HepG2 (cell line): ENCODE results near the gene TCF12. TPM values are rescaled to one million over a fixed set of nuclear protein-coding genes. Genes with fewer than 3 reads are reported as not detected.

Experiments used
- CEBPB ChIP-seq: IDR thresholded peaks from 2 replicates; pipeline ENCODE4 v1.6.1; 2011; ENCODE audit warnings: low read depth, low read length, improper control_type of control experiment, borderline replicate concordance
- KLF6 ChIP-seq: IDR thresholded peaks from 2 replicates; pipeline ENCODE4 v1.8.0; 2016; ENCODE audit warnings: missing biosample characterization, missing genetic modification reagents
- PHB2 ChIP-seq: fragments of 450-650 bp; IDR thresholded peaks from 2 replicates; pipeline ENCODE4 v1.6.1; 2018; ENCODE audit not compliant: partially characterized antibody
- RAD21 ChIP-seq: fragments of 450-650 bp; formaldehyde crosslinking; IDR thresholded peaks from 2 replicates; pipeline ENCODE4 v1.5.0; 2020; ENCODE audit warnings: mild to moderate bottlenecking
- SIX4 ChIP-seq: sonication (generic); formaldehyde crosslinking; IDR thresholded peaks from 2 replicates; pipeline ENCODE4 v1.4.0; 2020; ENCODE audit warnings: missing genetic modification reagents
- STAG1 ChIP-seq: sonication (generic); formaldehyde crosslinking; IDR thresholded peaks from 2 replicates; pipeline ENCODE4 v1.4.0; 2020; ENCODE audit warnings: missing genetic modification reagents
- YY1 ChIP-seq: IDR thresholded peaks from 2 replicates; pipeline ENCODE4 v1.6.1; 2011; ENCODE audit warnings: low read length, low read depth, moderate library complexity, mild to moderate bottlenecking; ENCODE audit not compliant: insufficient read depth, insufficient replicate concordance
- ZNF205 ChIP-seq: IDR thresholded peaks from 2 replicates; pipeline ENCODE4 v1.6.1; 2018; ENCODE audit warnings: missing biosample characterization, missing genetic modification reagents
- ZNF234 ChIP-seq: sonication (generic); formaldehyde crosslinking; conservative IDR thresholded peaks from 2 replicates; pipeline ENCODE4 v1.5.1; 2020; ENCODE audit warnings: mild to moderate bottlenecking, missing genetic modification reagents
- ZNF569 ChIP-seq: sonication (generic); formaldehyde crosslinking; IDR thresholded peaks from 2 replicates; pipeline ENCODE4 v1.5.0; 2020; ENCODE audit warnings: mild to moderate bottlenecking, missing genetic modification reagents, moderate library complexity, borderline replicate concordance
- ZNF570 ChIP-seq: sonication (generic); formaldehyde crosslinking; IDR thresholded peaks from 2 replicates; pipeline ENCODE4 v1.4.0; 2020; ENCODE audit warnings: mild to moderate bottlenecking, missing genetic modification reagents, borderline replicate concordance
- ZSCAN22 ChIP-seq: sonication (generic); formaldehyde crosslinking; IDR thresholded peaks from 2 replicates; pipeline ENCODE4 v1.4.0; 2020; ENCODE audit warnings: mild to moderate bottlenecking, missing genetic modification reagents
- polyA plus RNA-seq, 8 experiments: library from polyadenylated mRNA; depleted of rRNA in 3 of 8; stranded (reverse) in 7 of 8; unstranded in 1 of 8; fragments of >200 nt; fragmentation: Illumina TruSeq in 4 of 8; extraction: Trizol in 4 of 8; gene quantifications; 2 replicates each; pipeline versions ENCODE4 v1.2.1 to v1.2.3, GENCODE V29; 2011 to 2016; ENCODE audit warnings: low read depth in 4 of 8, missing spikeins in 1 of 8, mixed read lengths in 1 of 8; ENCODE audit not compliant: insufficient read depth in 1 of 8
- total RNA-seq, 5 experiments: library from RNA; depleted of rRNA; stranded (reverse); fragments of >200 nt; fragmentation: Illumina TruSeq; extraction: Trizol; gene quantifications; 2 replicates each; pipeline ENCODE4 v1.2.3, GENCODE V29; 2016; ENCODE audit warnings: low read depth in 1 of 5
- TF ChIP-seq, protein P1 (sequence below): sonication (generic); formaldehyde crosslinking; IDR thresholded peaks from 2 replicates; pipeline ENCODE4 v1.5.0; 2020; ENCODE audit warnings: mild to moderate bottlenecking, missing genetic modification reagents, borderline replicate concordance
- TF ChIP-seq, protein P2 (sequence below): IDR thresholded peaks from 2 replicates; pipeline ENCODE4 v1.6.1; 2016; ENCODE audit warnings: low read depth
- TF ChIP-seq, protein P3 (sequence below): sonication (generic); formaldehyde crosslinking; IDR thresholded peaks from 2 replicates; pipeline ENCODE4 v1.4.0; 2020; ENCODE audit warnings: missing genetic modification reagents
- TF ChIP-seq, protein P4 (sequence below): sonication (generic); formaldehyde crosslinking; IDR thresholded peaks from 2 replicates; pipeline ENCODE4 v1.4.0; 2020; ENCODE audit warnings: missing genetic modification reagents, borderline replicate concordance

TCF12 gene
- total and polyA plus RNA-seq, 2 of the 13 experiments (the other 11 are each of a cell fraction or from before 2014, with no cell fraction given), result 48.6 to 51.1 TPM

DNA sequence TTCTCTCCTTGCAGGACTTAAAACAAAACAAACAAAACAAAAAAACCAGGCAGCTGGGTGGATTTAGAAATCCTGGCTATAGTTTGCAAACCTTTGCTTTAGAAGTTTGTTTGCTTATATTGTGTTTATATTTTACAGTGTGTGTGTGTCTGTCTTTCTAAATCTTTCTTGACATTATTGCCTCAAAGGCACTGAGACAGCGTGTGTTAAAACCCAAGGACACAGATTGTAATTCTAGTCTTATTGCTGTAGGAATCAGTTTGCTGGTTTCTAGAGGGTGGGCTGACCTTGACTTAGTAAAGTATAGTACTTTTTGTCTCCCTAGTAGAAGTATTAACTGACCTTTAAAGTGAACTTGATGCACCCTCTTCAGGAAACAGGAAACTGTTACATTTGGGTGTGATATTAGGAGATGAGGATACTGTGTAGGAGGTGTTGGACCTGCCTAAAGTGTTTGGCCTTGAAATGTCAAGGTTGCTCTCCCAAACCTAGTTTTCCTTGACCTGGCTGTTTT is 71.0 kb downstream of the TCF12 start (continued):
- TF ChIP-seq, protein P1, sequence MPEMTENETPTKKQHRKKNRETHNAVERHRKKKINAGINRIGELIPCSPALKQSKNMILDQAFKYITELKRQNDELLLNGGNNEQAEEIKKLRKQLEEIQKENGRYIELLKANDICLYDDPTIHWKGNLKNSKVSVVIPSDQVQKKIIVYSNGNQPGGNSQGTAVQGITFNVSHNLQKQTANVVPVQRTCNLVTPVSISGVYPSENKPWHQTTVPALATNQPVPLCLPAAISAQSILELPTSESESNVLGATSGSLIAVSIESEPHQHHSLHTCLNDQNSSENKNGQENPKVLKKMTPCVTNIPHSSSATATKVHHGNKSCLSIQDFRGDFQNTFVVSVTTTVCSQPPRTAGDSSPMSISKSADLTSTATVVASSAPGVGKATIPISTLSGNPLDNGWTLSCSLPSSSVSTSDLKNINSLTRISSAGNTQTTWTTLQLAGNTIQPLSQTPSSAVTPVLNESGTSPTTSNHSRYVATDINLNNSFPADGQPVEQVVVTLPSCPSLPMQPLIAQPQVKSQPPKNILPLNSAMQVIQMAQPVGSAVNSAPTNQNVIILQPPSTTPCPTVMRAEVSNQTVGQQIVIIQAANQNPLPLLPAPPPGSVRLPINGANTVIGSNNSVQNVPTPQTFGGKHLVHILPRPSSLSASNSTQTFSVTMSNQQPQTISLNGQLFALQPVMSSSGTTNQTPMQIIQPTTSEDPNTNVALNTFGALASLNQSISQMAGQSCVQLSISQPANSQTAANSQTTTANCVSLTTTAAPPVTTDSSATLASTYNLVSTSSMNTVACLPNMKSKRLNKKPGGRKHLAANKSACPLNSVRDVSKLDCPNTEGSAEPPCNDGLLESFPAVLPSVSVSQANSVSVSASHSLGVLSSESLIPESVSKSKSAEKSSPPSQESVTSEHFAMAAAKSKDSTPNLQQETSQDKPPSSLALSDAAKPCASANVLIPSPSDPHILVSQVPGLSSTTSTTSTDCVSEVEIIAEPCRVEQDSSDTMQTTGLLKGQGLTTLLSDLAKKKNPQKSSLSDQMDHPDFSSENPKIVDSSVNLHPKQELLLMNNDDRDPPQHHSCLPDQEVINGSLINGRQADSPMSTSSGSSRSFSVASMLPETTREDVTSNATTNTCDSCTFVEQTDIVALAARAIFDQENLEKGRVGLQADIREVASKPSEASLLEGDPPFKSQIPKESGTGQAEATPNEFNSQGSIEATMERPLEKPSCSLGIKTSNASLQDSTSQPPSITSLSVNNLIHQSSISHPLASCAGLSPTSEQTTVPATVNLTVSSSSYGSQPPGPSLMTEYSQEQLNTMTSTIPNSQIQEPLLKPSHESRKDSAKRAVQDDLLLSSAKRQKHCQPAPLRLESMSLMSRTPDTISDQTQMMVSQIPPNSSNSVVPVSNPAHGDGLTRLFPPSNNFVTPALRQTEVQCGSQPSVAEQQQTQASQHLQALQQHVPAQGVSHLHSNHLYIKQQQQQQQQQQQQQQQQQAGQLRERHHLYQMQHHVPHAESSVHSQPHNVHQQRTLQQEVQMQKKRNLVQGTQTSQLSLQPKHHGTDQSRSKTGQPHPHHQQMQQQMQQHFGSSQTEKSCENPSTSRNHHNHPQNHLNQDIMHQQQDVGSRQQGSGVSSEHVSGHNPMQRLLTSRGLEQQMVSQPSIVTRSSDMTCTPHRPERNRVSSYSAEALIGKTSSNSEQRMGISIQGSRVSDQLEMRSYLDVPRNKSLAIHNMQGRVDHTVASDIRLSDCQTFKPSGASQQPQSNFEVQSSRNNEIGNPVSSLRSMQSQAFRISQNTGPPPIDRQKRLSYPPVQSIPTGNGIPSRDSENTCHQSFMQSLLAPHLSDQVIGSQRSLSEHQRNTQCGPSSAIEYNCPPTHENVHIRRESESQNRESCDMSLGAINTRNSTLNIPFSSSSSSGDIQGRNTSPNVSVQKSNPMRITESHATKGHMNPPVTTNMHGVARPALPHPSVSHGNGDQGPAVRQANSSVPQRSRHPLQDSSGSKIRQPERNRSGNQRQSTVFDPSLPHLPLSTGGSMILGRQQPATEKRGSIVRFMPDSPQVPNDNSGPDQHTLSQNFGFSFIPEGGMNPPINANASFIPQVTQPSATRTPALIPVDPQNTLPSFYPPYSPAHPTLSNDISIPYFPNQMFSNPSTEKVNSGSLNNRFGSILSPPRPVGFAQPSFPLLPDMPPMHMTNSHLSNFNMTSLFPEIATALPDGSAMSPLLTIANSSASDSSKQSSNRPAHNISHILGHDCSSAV, result no peak
- TF ChIP-seq ZSCAN22 (CRISPR knock-in tag) (no peak), STAG1 (CRISPR knock-in tag) (peak; percentile 28; the same call in 1 of the 2 replicates), KLF6 (CRISPR knock-in tag) (no peak), PHB2 (no peak), ZNF205 (no peak), YY1 (no peak), SIX4 (CRISPR knock-in tag) (peak; percentile 47; the same call in 1 of the 2 replicates), CEBPB (peak; percentile 56; the same call in 1 of the 2 replicates), ZNF570 (CRISPR knock-in tag) (no peak), ZNF569 (CRISPR knock-in tag) (no peak), ZNF234 (no peak), RAD21 (CRISPR knock-in tag) (0 out of 2 replicates have a peak, but pooled peaks have one; percentile 14)
- TF ChIP-seq, protein P2, sequence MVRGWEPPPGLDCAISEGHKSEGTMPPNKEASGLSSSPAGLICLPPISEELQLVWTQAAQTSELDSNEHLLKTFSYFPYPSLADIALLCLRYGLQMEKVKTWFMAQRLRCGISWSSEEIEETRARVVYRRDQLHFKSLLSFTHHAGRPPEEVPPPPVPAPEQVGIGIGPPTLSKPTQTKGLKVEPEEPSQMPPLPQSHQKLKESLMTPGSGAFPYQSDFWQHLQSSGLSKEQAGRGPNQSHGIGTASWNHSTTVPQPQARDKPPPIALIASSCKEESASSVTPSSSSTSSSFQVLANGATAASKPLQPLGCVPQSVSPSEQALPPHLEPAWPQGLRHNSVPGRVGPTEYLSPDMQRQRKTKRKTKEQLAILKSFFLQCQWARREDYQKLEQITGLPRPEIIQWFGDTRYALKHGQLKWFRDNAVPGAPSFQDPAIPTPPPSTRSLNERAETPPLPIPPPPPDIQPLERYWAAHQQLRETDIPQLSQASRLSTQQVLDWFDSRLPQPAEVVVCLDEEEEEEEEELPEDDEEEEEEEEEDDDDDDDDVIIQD (CRISPR knock-in tag), result 0 out of 2 replicates have a peak, but pooled peaks have one; percentile 31
- TF ChIP-seq, protein P3, sequence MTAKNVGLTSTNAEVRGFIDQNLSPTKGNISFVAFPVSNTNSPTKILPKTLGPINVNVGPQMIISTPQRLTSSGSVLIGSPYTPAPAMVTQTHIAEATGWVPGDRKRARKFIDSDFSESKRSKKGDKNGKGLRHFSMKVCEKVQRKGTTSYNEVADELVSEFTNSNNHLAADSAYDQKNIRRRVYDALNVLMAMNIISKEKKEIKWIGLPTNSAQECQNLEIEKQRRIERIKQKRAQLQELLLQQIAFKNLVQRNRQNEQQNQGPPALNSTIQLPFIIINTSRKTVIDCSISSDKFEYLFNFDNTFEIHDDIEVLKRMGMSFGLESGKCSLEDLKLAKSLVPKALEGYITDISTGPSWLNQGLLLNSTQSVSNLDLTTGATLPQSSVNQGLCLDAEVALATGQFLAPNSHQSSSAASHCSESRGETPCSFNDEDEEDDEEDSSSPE (CRISPR knock-in tag), result no peak
- TF ChIP-seq, protein P4, sequence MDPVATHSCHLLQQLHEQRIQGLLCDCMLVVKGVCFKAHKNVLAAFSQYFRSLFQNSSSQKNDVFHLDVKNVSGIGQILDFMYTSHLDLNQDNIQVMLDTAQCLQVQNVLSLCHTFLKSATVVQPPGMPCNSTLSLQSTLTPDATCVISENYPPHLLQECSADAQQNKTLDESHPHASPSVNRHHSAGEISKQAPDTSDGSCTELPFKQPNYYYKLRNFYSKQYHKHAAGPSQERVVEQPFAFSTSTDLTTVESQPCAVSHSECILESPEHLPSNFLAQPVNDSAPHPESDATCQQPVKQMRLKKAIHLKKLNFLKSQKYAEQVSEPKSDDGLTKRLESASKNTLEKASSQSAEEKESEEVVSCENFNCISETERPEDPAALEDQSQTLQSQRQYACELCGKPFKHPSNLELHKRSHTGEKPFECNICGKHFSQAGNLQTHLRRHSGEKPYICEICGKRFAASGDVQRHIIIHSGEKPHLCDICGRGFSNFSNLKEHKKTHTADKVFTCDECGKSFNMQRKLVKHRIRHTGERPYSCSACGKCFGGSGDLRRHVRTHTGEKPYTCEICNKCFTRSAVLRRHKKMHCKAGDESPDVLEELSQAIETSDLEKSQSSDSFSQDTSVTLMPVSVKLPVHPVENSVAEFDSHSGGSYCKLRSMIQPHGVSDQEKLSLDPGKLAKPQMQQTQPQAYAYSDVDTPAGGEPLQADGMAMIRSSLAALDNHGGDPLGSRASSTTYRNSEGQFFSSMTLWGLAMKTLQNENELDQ, result no peak
